Measurements from ENCODE around the gene GULP1. TPM values are rescaled to one million over a fixed set of nuclear protein-coding genes. Genes with fewer than 3 reads are reported as not detected.

Gene GULP1
- polyA plus RNA-seq, 1 donor from 2014 or later: 10.2 TPM

DNA sequence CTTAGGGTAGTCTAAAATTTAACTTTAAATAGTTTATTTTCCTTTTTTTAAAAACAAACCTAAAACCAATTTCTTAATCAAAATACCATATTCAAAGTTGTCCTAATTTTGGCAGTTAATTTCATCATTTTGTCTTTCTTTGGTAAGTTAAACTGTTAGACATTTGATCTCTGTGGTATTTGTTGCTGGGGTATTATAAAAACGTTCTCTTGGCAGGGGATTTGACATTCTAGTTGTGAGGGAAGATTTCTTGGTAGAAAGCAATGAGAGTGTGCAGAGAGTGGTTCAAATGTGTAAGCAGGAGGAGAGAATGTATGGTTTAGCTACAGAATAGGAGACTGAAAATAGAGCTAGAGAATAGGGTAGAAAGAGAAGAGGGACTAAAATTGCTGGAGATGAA is 14.6 kb downstream of the GULP1 start:
- no peak overlapping the region for H3K27ac ChIP-seq (ENCODE audit: low read length)
- TF ChIP-seq, protein P1, sequence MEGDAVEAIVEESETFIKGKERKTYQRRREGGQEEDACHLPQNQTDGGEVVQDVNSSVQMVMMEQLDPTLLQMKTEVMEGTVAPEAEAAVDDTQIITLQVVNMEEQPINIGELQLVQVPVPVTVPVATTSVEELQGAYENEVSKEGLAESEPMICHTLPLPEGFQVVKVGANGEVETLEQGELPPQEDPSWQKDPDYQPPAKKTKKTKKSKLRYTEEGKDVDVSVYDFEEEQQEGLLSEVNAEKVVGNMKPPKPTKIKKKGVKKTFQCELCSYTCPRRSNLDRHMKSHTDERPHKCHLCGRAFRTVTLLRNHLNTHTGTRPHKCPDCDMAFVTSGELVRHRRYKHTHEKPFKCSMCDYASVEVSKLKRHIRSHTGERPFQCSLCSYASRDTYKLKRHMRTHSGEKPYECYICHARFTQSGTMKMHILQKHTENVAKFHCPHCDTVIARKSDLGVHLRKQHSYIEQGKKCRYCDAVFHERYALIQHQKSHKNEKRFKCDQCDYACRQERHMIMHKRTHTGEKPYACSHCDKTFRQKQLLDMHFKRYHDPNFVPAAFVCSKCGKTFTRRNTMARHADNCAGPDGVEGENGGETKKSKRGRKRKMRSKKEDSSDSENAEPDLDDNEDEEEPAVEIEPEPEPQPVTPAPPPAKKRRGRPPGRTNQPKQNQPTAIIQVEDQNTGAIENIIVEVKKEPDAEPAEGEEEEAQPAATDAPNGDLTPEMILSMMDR (IDR thresholded peaks at IDR 0.05; ENCODE audit: poor library complexity, severe bottlenecking): no peak
- TF ChIP-seq TAF1 (IDR thresholded peaks at IDR 0.05; ENCODE audit: low read depth) (no peak), SMC3 (conservative IDR thresholded peaks at IDR 0.05; ENCODE audit: poor library complexity) (no peak), RAD21 (conservative IDR thresholded peaks at IDR 0.05) (no peak), MXI1 (conservative IDR thresholded peaks at IDR 0.05; ENCODE audit: poor library complexity, severe bottlenecking) (no peak), EP300 (conservative IDR thresholded peaks at IDR 0.05; ENCODE audit: poor library complexity, severe bottlenecking) (no peak), EZH2 (IDR thresholded peaks at IDR 0.05; ENCODE audit: borderline replicate concordance, insufficient read depth, low read length, poor library complexity, severe bottlenecking) (no peak), POLR2AphosphoS5 (IDR thresholded peaks at IDR 0.05) (no peak)
- TF ChIP-seq, protein P2, sequence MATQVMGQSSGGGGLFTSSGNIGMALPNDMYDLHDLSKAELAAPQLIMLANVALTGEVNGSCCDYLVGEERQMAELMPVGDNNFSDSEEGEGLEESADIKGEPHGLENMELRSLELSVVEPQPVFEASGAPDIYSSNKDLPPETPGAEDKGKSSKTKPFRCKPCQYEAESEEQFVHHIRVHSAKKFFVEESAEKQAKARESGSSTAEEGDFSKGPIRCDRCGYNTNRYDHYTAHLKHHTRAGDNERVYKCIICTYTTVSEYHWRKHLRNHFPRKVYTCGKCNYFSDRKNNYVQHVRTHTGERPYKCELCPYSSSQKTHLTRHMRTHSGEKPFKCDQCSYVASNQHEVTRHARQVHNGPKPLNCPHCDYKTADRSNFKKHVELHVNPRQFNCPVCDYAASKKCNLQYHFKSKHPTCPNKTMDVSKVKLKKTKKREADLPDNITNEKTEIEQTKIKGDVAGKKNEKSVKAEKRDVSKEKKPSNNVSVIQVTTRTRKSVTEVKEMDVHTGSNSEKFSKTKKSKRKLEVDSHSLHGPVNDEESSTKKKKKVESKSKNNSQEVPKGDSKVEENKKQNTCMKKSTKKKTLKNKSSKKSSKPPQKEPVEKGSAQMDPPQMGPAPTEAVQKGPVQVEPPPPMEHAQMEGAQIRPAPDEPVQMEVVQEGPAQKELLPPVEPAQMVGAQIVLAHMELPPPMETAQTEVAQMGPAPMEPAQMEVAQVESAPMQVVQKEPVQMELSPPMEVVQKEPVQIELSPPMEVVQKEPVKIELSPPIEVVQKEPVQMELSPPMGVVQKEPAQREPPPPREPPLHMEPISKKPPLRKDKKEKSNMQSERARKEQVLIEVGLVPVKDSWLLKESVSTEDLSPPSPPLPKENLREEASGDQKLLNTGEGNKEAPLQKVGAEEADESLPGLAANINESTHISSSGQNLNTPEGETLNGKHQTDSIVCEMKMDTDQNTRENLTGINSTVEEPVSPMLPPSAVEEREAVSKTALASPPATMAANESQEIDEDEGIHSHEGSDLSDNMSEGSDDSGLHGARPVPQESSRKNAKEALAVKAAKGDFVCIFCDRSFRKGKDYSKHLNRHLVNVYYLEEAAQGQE (IDR thresholded peaks at IDR 0.05; ENCODE audit: borderline replicate concordance): no peak

GRCh38 chr2:188307850-188308283 is 16.2 kb downstream of the GULP1 start:
- Histone ChIP-seq H3K9me2 (ENCODE audit: insufficient read depth, low read length) (no peaks in the 10 kb centered on the region), H3K9me3 (ENCODE audit: low read length) (no peaks in the 10 kb centered on the region), H2AFZ (ENCODE audit: low read depth, low read length) (no peak overlapping the region), H3K27me3 (ENCODE audit: insufficient read depth, low read depth, low read length) (no peaks in the 10 kb centered on the region), H3K36me3 (ENCODE audit: insufficient read depth, low read length) (no peaks in the 10 kb centered on the region), H3K9ac (ENCODE audit: low read length) (no peak overlapping the region), H3F3A (ENCODE audit: insufficient read depth, low read length, poor library complexity, severe bottlenecking) (no peaks in the 10 kb centered on the region), H3K4me3 (ENCODE audit: low read length) (no peak overlapping the region), H3K79me2 (replicated peaks; ENCODE audit: insufficient read depth, low read length) (peaks cover 6% of the 10 kb centered on the region), H3K4me2 (ENCODE audit: low read length) (no peak overlapping the region), H3K27ac (ENCODE audit: low read length) (no peak overlapping the region), H4K20me1 (ENCODE audit: insufficient read depth) (no peaks in the 10 kb centered on the region)
- TF ChIP-seq, protein P1 (IDR thresholded peaks at IDR 0.05; ENCODE audit: poor library complexity, severe bottlenecking): no peak
- TF ChIP-seq RAD21 (conservative IDR thresholded peaks at IDR 0.05) (no peak), EZH2 (IDR thresholded peaks at IDR 0.05; ENCODE audit: borderline replicate concordance, insufficient read depth, low read length, poor library complexity, severe bottlenecking) (no peak), TAF1 (IDR thresholded peaks at IDR 0.05; ENCODE audit: low read depth) (no peak), MXI1 (conservative IDR thresholded peaks at IDR 0.05; ENCODE audit: poor library complexity, severe bottlenecking) (no peak), POLR2AphosphoS5 (IDR thresholded peaks at IDR 0.05) (no peak), SMC3 (conservative IDR thresholded peaks at IDR 0.05; ENCODE audit: poor library complexity) (no peak)

More for the DNA sequence above, 14.6 kb downstream of the GULP1 start:
- no peaks in the 10 kb centered on the region for H3K27me3 ChIP-seq (ENCODE audit: insufficient read depth, low read depth, low read length)
- H3K9ac ChIP-seq (ENCODE audit: low read length): no peak overlapping the region
- no peaks in the 10 kb centered on the region for H4K20me1 ChIP-seq (ENCODE audit: insufficient read depth)
- H2AFZ ChIP-seq (ENCODE audit: low read depth, low read length): no peak overlapping the region
- no peaks in the 10 kb centered on the region for H3K36me3 ChIP-seq (ENCODE audit: insufficient read depth, low read length)
- H3F3A ChIP-seq (ENCODE audit: insufficient read depth, low read length, poor library complexity, severe bottlenecking): no peaks in the 10 kb centered on the region
- H3K9me2 ChIP-seq (ENCODE audit: insufficient read depth, low read length): no peaks in the 10 kb centered on the region
- H3K9me3 ChIP-seq (ENCODE audit: low read length): no peaks in the 10 kb centered on the region
- H3K4me3 ChIP-seq (ENCODE audit: low read length): no peak overlapping the region
- no peak overlapping the region for H3K4me2 ChIP-seq (ENCODE audit: low read length)
- H3K79me2 ChIP-seq (replicated peaks; ENCODE audit: insufficient read depth, low read length): peaks cover 16% of the 10 kb centered on the region

All from neural cell (in vitro differentiated cells).